Lower leg skin (tissue), 4 donors: ENCODE results near the gene GIMAP8. TPM values are rescaled to one million over a fixed set of nuclear protein-coding genes. Genes with fewer than 3 reads are reported as not detected.

Experiments used
- DNase-seq, 2 donors: peaks; one replicate each; pipeline ENCODE4 v3.0.0-alpha.2; 2019; ENCODE audit warnings: low spot score in 2 of 2
- H3K4me3 ChIP-seq: fragments of 200-600 bp; sonication (generic); 2 replicates; pipeline ENCODE4 v1.5.1; 2017; ENCODE audit warnings: mild to moderate bottlenecking, low read depth; ENCODE audit not compliant: poor library complexity, severe bottlenecking
- CTCF ChIP-seq, 3 donors: fragments of 450-650 bp; IDR thresholded peaks; one replicate each; pipeline ENCODE4 v1.5.1; 2016; ENCODE audit warnings: antibody characterized with exemption in 3 of 3, mild to moderate bottlenecking in 3 of 3, moderate library complexity in 2 of 3
- POLR2A ChIP-seq, 2 donors: fragments of 450-650 bp; IDR thresholded peaks; one replicate each; pipeline ENCODE4 v1.6.1; 2016 to 2017; ENCODE audit warnings: antibody characterized with exemption in 2 of 2, mild to moderate bottlenecking in 1 of 2, moderate library complexity in 1 of 2
- WGBS, 2 donors: methylation state at CpG; one replicate each; pipeline ENCODE4 v1.1.5; 2018; 5-methylcytosine and 5-hydroxymethylcytosine counted together
- intact Hi-C: fragments of 100-400 bp; cut with DNase I; formaldehyde crosslinking; loops from one replicate; pipeline ENCODE4 v1.15.0; 2023; ENCODE audit warnings: low total_unique reads
- total RNA-seq, 4 donors: library from RNA; depleted of rRNA; stranded (reverse); fragments of >200 nt; gene quantifications; one replicate each; pipeline ENCODE4 v1.1.0, GENCODE V29; 2016

GIMAP8 gene
- total RNA-seq, 4 donors from 2014 or later: 2.3 to 10.7 (median 3.4) TPM

DNA sequence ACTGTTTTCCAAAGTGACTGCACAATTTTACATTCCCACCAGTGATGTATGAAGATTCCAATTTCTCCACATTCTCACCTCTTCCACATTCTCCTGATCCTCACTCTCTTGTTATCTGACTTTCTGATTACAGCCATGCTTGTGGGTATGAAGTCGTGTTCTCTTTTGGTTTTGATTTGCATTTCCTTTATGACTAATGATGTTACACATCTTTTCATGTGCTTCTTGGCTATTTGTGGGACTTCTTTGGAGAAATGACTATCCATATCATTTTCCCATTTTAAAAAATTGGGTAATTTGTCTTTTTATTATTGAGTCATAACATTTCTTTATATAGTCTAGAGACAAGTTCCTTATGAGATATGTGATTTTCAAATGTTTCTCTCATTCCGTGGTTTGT, 10.5 kb upstream of the GIMAP8 start:
- intact Hi-C loops: loop anchor here (10.0 kb wide), 1 partner anchor 295 kb away; the partner anchor contains the start of gene GIMAP5
- no peak for DNase-seq
- TF ChIP-seq POLR2A (IDR thresholded peaks at IDR 0.05): no peak
- TF ChIP-seq CTCF (IDR thresholded peaks at IDR 0.05): no peak
- 53 to 63% methylated on average over 2 of the region's 2 CpGs for WGBS, 2 donors
- no peak overlapping the region for H3K4me3 ChIP-seq

DNA sequence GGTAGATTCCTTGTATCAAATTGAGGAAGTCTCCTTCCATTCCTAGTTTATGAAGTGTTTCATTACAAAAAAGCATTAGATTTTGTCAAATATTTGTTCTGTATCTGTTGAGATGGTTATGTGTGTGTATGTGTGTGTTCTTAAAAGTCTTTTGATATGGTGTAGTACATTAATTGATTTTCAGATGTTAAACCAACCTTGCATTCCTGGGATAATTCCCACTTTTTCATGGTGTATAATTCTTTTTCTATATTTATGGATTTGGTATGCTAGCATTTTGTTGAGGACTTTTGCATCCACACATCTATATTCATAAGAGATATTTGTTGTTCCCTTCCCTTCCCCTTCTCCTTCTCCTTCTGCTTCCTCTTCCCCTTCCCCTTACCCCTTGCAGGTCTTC, 8.9 kb upstream of the GIMAP8 start:
- intact Hi-C loops: loop anchor here (10.0 kb wide), 1 partner anchor 293 kb away; the partner anchor contains the start of gene GIMAP5
- TF ChIP-seq CTCF (IDR thresholded peaks at IDR 0.05) (no peak), POLR2A (IDR thresholded peaks at IDR 0.05) (no peak)
- no peak for DNase-seq
- no peak overlapping the region for H3K4me3 ChIP-seq

- intact Hi-C loops: loop anchor here (10.0 kb wide), 1 partner anchor 292 kb away; the partner anchor contains the start of gene GIMAP5
- TF ChIP-seq POLR2A (IDR thresholded peaks at IDR 0.05): no peak
- no peak for TF ChIP-seq CTCF (IDR thresholded peaks at IDR 0.05)
- H3K4me3 ChIP-seq: no peak overlapping the region
- no peak for DNase-seq
- WGBS, 2 donors: 93 to 97% methylated on average over 20 of the region's 20 CpGs
Measured at GRCh38 chr7:150442811-150443210, 7.6 kb upstream of the GIMAP8 start.

DNA sequence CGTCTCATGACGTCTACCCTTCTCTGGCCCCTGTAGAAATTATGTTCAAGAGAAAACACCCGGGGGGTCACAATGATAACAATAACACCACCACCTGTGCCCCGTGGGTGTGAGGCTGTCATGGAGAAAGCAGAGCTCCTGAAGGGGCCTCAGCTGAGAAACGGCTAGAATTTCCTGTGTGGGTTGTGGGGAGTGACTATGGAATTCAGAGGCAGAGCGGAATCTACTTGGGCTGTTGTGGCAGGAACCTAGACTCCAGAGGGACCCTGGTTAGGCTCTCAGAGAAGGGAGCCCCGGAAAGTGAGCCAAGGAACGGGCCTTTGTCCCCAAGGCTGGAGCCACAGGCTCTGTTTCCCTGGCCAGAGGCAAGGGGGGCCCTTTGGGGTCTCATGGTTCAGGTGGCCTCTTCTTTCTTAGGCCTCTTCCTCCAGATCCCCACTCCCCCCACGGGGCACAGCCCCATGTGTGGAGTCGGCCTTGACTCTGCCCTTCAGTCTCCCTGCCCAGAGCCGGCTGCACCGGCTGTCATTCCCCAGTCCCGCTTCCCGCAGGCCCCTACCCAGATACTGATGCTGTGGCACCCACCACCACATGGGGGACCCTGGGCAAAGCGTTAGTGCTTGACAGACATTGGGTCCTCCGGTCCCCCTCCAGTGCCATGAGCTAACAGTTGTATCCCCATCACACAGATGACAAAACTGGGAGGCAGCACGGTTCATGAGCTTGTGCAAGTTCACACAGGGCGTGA, 6.5 kb upstream of the GIMAP8 start:
- H3K4me3 ChIP-seq: no peak overlapping the region
- 81 to 85% methylated on average over 17 of the region's 18 CpGs for WGBS, 2 donors
- intact Hi-C loops: loop anchor here (10.0 kb wide), 1 partner anchor 291 kb away; the partner anchor contains the start of gene GIMAP5
- no peak for TF ChIP-seq CTCF (IDR thresholded peaks at IDR 0.05)
- no peak for TF ChIP-seq POLR2A (IDR thresholded peaks at IDR 0.05)
- no peak for DNase-seq

DNA sequence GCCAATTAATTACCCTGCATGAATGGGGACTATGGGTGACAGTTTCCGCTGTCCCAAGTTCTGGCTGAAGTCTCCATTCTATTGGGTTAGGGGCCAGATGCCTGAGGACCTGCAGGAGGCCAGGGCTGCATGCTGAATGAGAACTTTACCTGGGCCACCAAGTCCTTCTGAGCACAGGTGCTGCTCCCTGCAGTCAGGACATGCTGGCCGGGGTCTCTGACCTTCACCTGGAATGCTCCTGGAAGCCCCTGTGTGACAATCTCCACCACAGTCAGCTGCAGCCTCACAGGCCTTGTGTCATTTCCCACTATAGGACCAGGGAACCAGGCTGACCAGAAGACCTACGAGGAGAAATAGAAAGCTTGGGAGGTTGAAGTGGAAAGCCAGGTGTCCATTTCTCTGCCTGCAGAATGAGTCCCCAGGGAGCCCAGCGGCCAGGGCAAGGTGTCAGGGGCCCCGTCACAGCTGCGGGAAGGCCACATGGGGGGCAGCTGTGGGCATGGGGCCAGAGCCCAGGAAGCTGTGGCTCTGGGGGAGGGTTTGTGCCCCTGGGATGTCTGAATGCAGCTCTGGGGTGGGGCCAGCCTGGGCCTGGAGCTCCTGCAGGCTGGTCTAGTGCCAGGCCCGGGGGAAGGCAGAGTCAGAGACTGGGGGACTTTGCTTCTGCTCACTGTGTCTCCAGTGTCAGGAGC, 5.6 kb upstream of the GIMAP8 start:
- intact Hi-C loops: loop anchor here (10.0 kb wide), 1 partner anchor 290 kb away; the partner anchor contains the start of gene GIMAP5
- no peak for DNase-seq
- no peak overlapping the region for H3K4me3 ChIP-seq
- 70 to 86% methylated on average over 7 of the region's 7 CpGs for WGBS, 2 donors
- TF ChIP-seq CTCF (IDR thresholded peaks at IDR 0.05): no peak
- TF ChIP-seq POLR2A (IDR thresholded peaks at IDR 0.05): no peak
